Activated B cell treated with CpG ODN at 0.5 μM for 24 hours (primary cell): ENCODE data around the gene WNT2B. TPM values are rescaled to one million over a fixed set of nuclear protein-coding genes. Genes with fewer than 3 reads are reported as not detected.
"Not testable (repeated sequence)": the region's sequence is repeated elsewhere in the genome, so short reads cannot be mapped to it uniquely, and the experiment has no call there.

Experiments
- ATAC-seq: fragments of 200-7000 bp; cut with Tn5 transposase; one replicate; pipeline ENCODE4 v1.10.0; 2021; ENCODE audit warnings: low read depth, mild to moderate bottlenecking, moderate library complexity
- CTCF ChIA-PET: fragments of 350-600 bp; sonication (Branson Sonifier 250); formaldehyde crosslinking; loops from one replicate; lab custom pipeline; 2021; ENCODE audit warnings: antibody characterized with exemption; lab: Charles Lee
- POLR2A ChIA-PET: fragments of 350-600 bp; sonication (Branson Sonifier 250); formaldehyde crosslinking; loops from one replicate; lab custom pipeline; 2021; ENCODE audit warnings: antibody characterized with exemption; lab: Charles Lee
- DNase-seq: peaks from one replicate; pipeline ENCODE4 v3.0.0; 2022
- H3K27ac Mint-ChIP-seq: one replicate; pipeline ENCODE4 v1.8.0; 2020; ENCODE audit warnings: mixed read lengths
- H3K27me3 Mint-ChIP-seq: one replicate; pipeline ENCODE4 v1.8.0; 2021; ENCODE audit warnings: mixed read lengths
- H3K36me3 Mint-ChIP-seq: one replicate; pipeline ENCODE4 v1.8.0; 2021; ENCODE audit warnings: low read depth, mixed read lengths
- H3K4me1 Mint-ChIP-seq: one replicate; pipeline ENCODE4 v1.8.0; 2021; ENCODE audit warnings: mixed read lengths
- H3K4me3 Mint-ChIP-seq: one replicate; pipeline ENCODE4 v1.8.0; 2020; ENCODE audit warnings: mild to moderate bottlenecking, mixed read lengths
- H3K9me3 Mint-ChIP-seq: one replicate; pipeline ENCODE4 v1.8.0; 2020; ENCODE audit warnings: mixed read lengths
- CTCF ChIP-seq: fragments of 200-600 bp; IDR thresholded peaks from one replicate; pipeline ENCODE4 v1.8.0; 2022; ENCODE audit warnings: antibody characterized with exemption, mild to moderate bottlenecking
- intact Hi-C: fragments of 100-400 bp; cut with micrococcal nuclease; formaldehyde crosslinking; loops from one replicate; pipeline ENCODE4 v1.15.1; 2024
- total RNA-seq: library from RNA; stranded (reverse); gene quantifications from 2 replicates; pipeline ENCODE4 v1.2.3, GENCODE V29; 2022

Gene WNT2B
- total RNA-seq, 1 donor from 2014 or later: 1.4 TPM

- no peak for TF ChIP-seq CTCF
- POLR2A ChIA-PET: no interaction called here
- CTCF ChIA-PET: interaction anchor here (1.3 to 6.2 kb wide), 5 partner anchors 8 to 74 kb away, joined by 3 to 49 read pairs (median 8); partner anchors contain the start of gene CTTNBP2NL
- intact Hi-C loops: loop anchor here (5.0 kb wide), 1 partner anchor 927 kb away; the partner anchor contains the start of gene MAGI3
- Mint-ChIP-seq H3K27me3 (peaks cover 15% of the 10 kb centered on the region), H3K4me1 (peaks cover 54% of the 10 kb centered on the region), H3K4me3 (no peak overlapping the region), H3K36me3 (no peaks in the 10 kb centered on the region), H3K27ac (peak overlapping the region; percentile 88), H3K9me3 (no peaks in the 10 kb centered on the region)
- ATAC-seq (no peak), DNase-seq (no peak)
Observed at GRCh38 chr1:112465122-112465521, 43.6 kb upstream of the WNT2B start.

DNA sequence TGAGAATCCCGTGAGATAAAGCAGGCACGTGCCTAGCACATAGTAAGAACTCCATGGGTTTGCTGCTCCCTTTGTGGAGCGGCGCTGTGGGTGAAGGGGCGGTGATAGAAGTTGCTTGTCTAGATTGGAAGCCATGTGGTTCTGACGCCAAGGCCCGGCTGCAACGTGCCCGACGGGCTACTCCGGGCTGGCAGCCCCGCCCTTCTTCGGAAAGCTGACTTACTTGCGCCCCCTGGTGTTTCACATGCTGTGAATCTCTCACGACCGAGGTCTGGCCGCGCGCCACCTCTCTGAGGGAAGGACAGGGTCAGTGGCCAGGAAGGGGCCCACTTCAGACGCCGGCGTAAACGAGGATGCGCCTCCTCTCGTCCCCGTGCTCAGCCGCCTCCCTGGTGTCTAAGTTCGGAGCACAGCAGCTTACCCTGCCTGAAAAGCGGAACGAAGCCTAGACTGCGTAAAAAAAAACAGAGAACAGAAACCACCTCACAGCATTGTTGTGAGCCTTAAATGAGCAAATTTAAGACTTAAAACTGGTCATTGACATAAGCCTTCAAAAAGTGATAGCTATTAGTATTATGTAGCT, 42.6 kb upstream of the WNT2B start:
- DNase-seq: peak; percentile 81
- ATAC-seq: peak; percentile 93
- Mint-ChIP-seq H3K27ac (peak overlapping the region; percentile 88), H3K9me3 (no peaks in the 10 kb centered on the region), H3K4me1 (peaks cover 54% of the 10 kb centered on the region), H3K36me3 (no peaks in the 10 kb centered on the region), H3K4me3 (peak overlapping the region; percentile 77), H3K27me3 (peaks cover 16% of the 10 kb centered on the region)
- CTCF ChIA-PET: interaction anchor here (0.6 to 6.2 kb wide), 12 partner anchors 9 to 607 kb away, joined by 3 to 49 read pairs (median 4); partner anchors contain the start of genes CTTNBP2NL and LRIG2
- POLR2A ChIA-PET: interaction anchor here (0.6 to 1.8 kb wide), 11 partner anchors 35 to 400 kb away, joined by 3 to 15 read pairs (median 5); partner anchors contain the start of genes CAPZA1, MOV10, PPM1J and RHOC
- TF ChIP-seq CTCF: no peak
- intact Hi-C loops: loop anchor here (1.0 to 5.0 kb wide), 11 partner anchors 36 to 926 kb away; partner anchors contain the start of genes CAPZA1, CTTNBP2NL, LRIG2 and MAGI3

GRCh38 chr1:112470324-112470723, 38.4 kb upstream of the WNT2B start:
- intact Hi-C loops, H3K9me3 Mint-ChIP-seq, H3K4me3 Mint-ChIP-seq, ATAC-seq, POLR2A ChIA-PET, DNase-seq, H3K36me3 Mint-ChIP-seq, CTCF ChIA-PET, H3K27ac Mint-ChIP-seq: not testable (repeated sequence)
- Mint-ChIP-seq H3K27me3 (peaks cover 19% of the 10 kb centered on the region), H3K4me1 (peaks cover 26% of the 10 kb centered on the region)

DNA sequence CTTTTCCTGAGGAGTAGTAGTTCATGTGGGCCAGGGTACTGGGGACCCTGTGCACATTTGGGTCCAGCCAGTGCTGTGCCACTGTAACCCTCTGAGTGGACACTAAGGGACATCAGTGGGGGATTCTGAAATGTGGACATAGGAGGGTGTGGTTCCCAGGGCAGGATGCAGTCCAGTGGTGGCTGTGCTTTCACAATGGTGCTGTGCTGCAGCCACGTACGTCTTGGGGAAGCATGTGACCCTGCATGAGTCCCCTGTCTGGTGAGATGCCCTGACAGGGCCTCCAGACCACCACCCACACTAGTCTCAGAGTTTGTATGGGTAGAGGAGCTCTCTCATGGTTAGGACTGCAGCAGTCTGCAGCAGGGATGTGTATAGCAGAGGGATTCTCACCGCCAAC, 37.8 kb upstream of the WNT2B start:
- Mint-ChIP-seq H3K9me3 (peaks cover 3% of the 10 kb centered on the region), H3K4me1 (peaks cover 19% of the 10 kb centered on the region), H3K27ac (no peak overlapping the region), H3K36me3 (no peaks in the 10 kb centered on the region), H3K4me3 (no peak overlapping the region), H3K27me3 (peaks cover 19% of the 10 kb centered on the region)
- no peak for TF ChIP-seq CTCF
- ATAC-seq (no peak), DNase-seq (no peak)
- POLR2A ChIA-PET: no interaction called here
- CTCF ChIA-PET: no interaction called here
- intact Hi-C loops: no loop called here

DNA sequence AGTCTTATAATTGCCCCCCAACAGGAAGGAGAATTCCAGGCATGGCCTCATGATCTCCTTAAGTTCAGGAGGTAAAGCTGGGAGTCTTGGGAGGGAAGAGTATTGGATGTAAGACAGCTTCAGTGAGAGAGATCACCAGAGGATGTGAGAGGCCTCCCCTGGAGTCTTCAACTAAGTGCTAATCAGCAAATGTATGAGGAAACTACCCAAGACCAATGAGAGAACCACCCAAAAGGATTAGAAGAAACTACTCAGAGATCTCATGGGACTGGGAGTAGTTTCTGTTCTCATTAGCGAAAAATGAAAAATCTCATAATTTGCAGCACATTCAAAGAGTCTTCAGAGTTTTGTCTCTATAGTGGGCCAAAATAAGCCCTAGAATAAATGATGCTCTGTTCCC, 36.6 kb upstream of the WNT2B start:
- TF ChIP-seq CTCF: no peak
- Mint-ChIP-seq H3K27ac (no peak overlapping the region), H3K27me3 (peaks cover 19% of the 10 kb centered on the region), H3K4me1 (peaks cover 8% of the 10 kb centered on the region), H3K9me3 (peaks cover 7% of the 10 kb centered on the region), H3K36me3 (no peaks in the 10 kb centered on the region), H3K4me3 (no peak overlapping the region)
- DNase-seq (no peak), ATAC-seq (peak; percentile 14)
- ChIA-PET CTCF (no interaction called here), POLR2A (no interaction called here)
- intact Hi-C loops: no loop called here
